GM12873 (cell line): ENCODE measurements around the gene NDRG3.

ENCODE experiments used
- CTCF ChIP-seq: IDR thresholded peaks from 2 replicates; pipeline ENCODE4 v1.5.1; 2012; ENCODE audit warnings: low read depth, mild to moderate bottlenecking, moderate library complexity, low read length, control low read depth; ENCODE audit not compliant: insufficient read depth; ENCODE audit errors: missing control alignments

The NDRG3 gene

GRCh38 chr20:36700438-36700837, 45.5 kb downstream of the NDRG3 start:
- no peak for TF ChIP-seq CTCF

- no peak for TF ChIP-seq CTCF
Measured at GRCh38 chr20:36688630-36689029, 57.3 kb downstream of the NDRG3 start.

GRCh38 chr20:36687850-36688249, 58.0 kb downstream of the NDRG3 start:
- no peak for TF ChIP-seq CTCF

- TF ChIP-seq CTCF, result no peak
Measured at GRCh38 chr20:36686944-36687343, 58.9 kb downstream of the NDRG3 start.

- no peak for TF ChIP-seq CTCF
Measured at GRCh38 chr20:36686504-36686903, 59.4 kb downstream of the NDRG3 start.

- TF ChIP-seq CTCF, result no peak
Measured at GRCh38 chr20:36684747-36685146, 61.1 kb downstream of the NDRG3 start.

- no peak for TF ChIP-seq CTCF
Measured at GRCh38 chr20:36682311-36682710, 63.6 kb downstream of the NDRG3 start.

- no peak for TF ChIP-seq CTCF
Measured at GRCh38 chr20:36677422-36677771, 68.5 kb downstream of the NDRG3 start.
